RWPE2 (cell line): ENCODE results near the gene SRSF3.

Experiments
- ATAC-seq: fragments of 200-7000 bp; cut with Tn5 transposase; 3 replicates; pipeline ENCODE4 v1.9.1; 2021; ENCODE audit warnings: low read depth
- DNase-seq: peaks from one replicate; pipeline ENCODE4 v3.0.0-alpha.2; 2020; ENCODE audit warnings: low spot score
- H3K27ac ChIP-seq: fragments of 450-650 bp; 2 replicates; pipeline ENCODE4 v1.5.1; 2017; ENCODE audit warnings: mild to moderate bottlenecking; ENCODE audit not compliant: poor library complexity, severe bottlenecking
- H3K27me3 ChIP-seq: fragments of 250-450 bp; sonication (Bioruptor Pico); 2 replicates; pipeline ENCODE4 v1.5.1; 2021; ENCODE audit warnings: mild to moderate bottlenecking, moderate library complexity; ENCODE audit not compliant: insufficient read depth, poor library complexity, severe bottlenecking
- H3K36me3 ChIP-seq: fragments of 250-450 bp; sonication (Bioruptor Pico); 2 replicates; pipeline ENCODE4 v1.5.1; 2020; ENCODE audit warnings: low read depth, mild to moderate bottlenecking, moderate library complexity
- H3K4me1 ChIP-seq: fragments of 250-450 bp; sonication (Bioruptor Pico); 2 replicates; pipeline ENCODE4 v1.5.1; 2021; ENCODE audit warnings: mild to moderate bottlenecking, moderate library complexity; ENCODE audit not compliant: insufficient read depth, poor library complexity, severe bottlenecking
- H3K4me3 ChIP-seq: fragments of 250-450 bp; sonication (Bioruptor Pico); 2 replicates; pipeline ENCODE4 v1.5.1; 2021; ENCODE audit warnings: mild to moderate bottlenecking, moderate library complexity; ENCODE audit not compliant: severe bottlenecking
- H3K9me3 ChIP-seq: fragments of 250-450 bp; sonication (Bioruptor Pico); 2 replicates; pipeline ENCODE4 v1.5.1; 2021; ENCODE audit warnings: mild to moderate bottlenecking, moderate library complexity; ENCODE audit not compliant: severe bottlenecking
- TF ChIP-seq, protein P1 (sequence below): fragments of 450-650 bp; IDR thresholded peaks from one replicate; pipeline ENCODE4 v1.5.1; 2017; ENCODE audit warnings: mild to moderate bottlenecking, moderate library complexity; ENCODE audit not compliant: poor library complexity, severe bottlenecking

Gene SRSF3

DNA sequence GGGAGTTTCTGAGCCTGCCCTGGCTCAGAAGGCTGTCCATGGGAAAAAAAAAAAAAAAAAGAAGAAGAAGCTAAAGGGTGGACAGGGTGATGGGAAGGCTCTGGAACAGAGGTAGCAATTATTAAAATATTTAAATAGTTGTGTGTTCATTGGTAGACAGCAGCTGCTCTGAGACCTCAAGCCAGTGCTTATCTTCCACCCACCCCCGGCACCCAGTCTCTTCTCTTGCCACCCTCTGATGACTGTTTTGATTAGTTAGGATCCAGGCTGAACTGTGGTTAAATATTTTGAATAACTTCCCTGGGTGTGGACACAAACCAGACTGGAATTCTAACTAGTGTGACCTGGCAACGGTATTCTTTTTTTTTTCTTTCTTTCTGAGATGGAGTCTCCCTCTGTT lies 16.9 kb upstream of the SRSF3 start:
- Histone ChIP-seq H3K9me3 (no peaks in the 10 kb centered on the region), H3K4me1 (peaks cover 17% of the 10 kb centered on the region), H3K4me3 (no peak overlapping the region), H3K27ac (peak overlapping the region; percentile 53), H3K27me3 (no peaks in the 10 kb centered on the region), H3K36me3 (no peaks in the 10 kb centered on the region)
- DNase-seq, result peak; percentile 69
- peak; percentile 96 for ATAC-seq
- TF ChIP-seq, protein P1, sequence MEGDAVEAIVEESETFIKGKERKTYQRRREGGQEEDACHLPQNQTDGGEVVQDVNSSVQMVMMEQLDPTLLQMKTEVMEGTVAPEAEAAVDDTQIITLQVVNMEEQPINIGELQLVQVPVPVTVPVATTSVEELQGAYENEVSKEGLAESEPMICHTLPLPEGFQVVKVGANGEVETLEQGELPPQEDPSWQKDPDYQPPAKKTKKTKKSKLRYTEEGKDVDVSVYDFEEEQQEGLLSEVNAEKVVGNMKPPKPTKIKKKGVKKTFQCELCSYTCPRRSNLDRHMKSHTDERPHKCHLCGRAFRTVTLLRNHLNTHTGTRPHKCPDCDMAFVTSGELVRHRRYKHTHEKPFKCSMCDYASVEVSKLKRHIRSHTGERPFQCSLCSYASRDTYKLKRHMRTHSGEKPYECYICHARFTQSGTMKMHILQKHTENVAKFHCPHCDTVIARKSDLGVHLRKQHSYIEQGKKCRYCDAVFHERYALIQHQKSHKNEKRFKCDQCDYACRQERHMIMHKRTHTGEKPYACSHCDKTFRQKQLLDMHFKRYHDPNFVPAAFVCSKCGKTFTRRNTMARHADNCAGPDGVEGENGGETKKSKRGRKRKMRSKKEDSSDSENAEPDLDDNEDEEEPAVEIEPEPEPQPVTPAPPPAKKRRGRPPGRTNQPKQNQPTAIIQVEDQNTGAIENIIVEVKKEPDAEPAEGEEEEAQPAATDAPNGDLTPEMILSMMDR, result no peak

DNA sequence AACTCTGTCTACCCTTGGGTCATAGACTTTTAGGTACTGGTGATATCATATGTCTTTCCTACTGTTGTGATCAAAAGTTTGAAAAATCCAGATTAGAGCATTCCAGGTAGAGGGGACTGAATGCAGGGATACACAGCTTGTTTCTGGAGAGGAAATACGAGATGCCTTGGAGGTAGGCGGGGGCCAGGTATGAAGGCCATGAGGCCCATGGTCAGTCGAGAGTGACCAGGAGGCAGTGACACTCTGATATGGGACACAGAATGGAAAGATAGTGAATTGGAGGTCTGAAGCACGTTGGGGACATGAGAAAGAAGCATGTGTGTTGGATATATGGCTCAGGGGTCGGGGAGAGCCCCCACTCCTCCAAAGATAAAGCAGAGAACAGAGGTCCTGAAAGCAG lies 16.1 kb upstream of the SRSF3 start:
- DNase-seq (no peak), ATAC-seq (no peak)
- Histone ChIP-seq H3K36me3 (no peaks in the 10 kb centered on the region), H3K9me3 (no peaks in the 10 kb centered on the region), H3K27me3 (no peaks in the 10 kb centered on the region), H3K27ac (peak overlapping the region; percentile 53), H3K4me3 (no peak overlapping the region), H3K4me1 (peaks cover 17% of the 10 kb centered on the region)
- TF ChIP-seq, protein P1, result no peak

DNA sequence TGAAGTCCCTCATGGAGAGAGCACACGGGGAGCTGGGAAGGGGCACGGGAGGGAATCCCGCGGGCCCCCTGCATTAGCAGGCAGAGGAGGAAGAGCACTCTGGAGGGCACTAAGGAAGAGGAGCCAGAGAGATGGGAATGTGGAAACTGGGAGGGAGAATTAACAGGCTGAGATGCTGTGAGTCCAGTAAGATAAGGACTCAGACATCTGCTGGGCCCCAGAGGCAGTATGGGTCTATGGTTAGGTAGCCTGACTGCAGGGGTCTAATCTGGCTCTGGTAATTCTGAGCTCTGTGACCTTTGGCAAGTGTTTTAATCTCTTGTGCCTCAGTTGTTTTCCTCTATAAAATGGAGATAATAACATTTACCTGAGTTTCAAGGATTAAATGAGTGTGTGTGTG lies 15.7 kb upstream of the SRSF3 start:
- no peaks in the 10 kb centered on the region for H3K36me3 ChIP-seq
- peaks cover 17% of the 10 kb centered on the region for H3K4me1 ChIP-seq

DNA sequence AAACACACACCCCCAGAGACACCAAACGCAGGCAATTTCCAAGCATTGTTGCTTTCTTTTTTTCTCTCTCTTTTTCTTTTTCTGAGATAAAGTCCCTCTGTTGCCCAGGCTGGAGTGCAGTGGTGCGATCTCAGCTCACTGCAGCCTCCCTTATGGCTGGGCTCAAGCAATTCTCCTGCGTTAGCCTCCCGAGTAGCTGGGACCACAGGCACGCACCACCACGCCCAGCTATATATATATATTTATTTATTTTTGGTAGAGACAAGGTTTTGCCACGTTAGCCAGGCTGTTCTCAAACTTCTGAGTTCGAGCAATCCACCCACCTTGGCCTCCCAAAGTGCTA lies 14.0 kb upstream of the SRSF3 start:
- H3K9me3 ChIP-seq, result no peaks in the 10 kb centered on the region
- DNase-seq (no peak), ATAC-seq (no peak)
- no peaks in the 10 kb centered on the region for H3K27me3 ChIP-seq
- peak overlapping the region; percentile 53 for H3K27ac ChIP-seq
- no peak overlapping the region for H3K4me3 ChIP-seq
- TF ChIP-seq, protein P1, result no peak
- no peaks in the 10 kb centered on the region for H3K36me3 ChIP-seq
- peaks cover 17% of the 10 kb centered on the region for H3K4me1 ChIP-seq

More for the DNA sequence above, 15.7 kb upstream of the SRSF3 start:
- Histone ChIP-seq H3K27me3 (no peaks in the 10 kb centered on the region), H3K9me3 (no peaks in the 10 kb centered on the region), H3K4me3 (no peak overlapping the region), H3K27ac (peak overlapping the region; percentile 53)
- TF ChIP-seq, protein P1, result no peak
- no peak for DNase-seq
- ATAC-seq, result no peak

DNA sequence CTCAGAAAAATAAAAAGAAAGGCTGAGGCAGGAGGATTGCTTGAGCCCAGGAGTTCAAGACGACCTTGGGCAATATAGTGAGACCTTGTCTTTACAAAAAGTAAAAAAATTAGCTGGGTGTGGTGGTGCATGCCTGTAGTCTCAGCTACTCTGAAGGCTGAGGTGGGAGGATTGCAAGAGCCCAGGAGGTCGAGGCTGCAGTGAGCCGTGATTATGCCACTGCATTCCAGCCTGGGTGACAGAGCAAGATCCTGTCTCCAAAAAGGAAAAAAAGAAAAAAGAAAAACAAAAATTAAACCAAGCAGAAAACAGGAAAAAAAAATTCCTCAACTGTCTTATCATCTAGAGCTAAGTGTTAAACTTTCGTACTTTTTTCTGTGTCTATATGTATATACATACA lies 12.4 kb upstream of the SRSF3 start:
- peaks cover 16% of the 10 kb centered on the region for H3K4me1 ChIP-seq
- H3K27me3 ChIP-seq, result no peaks in the 10 kb centered on the region
- H3K4me3 ChIP-seq, result no peak overlapping the region
- DNase-seq (no peak), ATAC-seq (no peak)
- TF ChIP-seq, protein P1, result no peak
- no peaks in the 10 kb centered on the region for H3K9me3 ChIP-seq
- H3K36me3 ChIP-seq, result no peaks in the 10 kb centered on the region
- H3K27ac ChIP-seq, result no peak overlapping the region
